Sigmoid colon (tissue), 4 donors: Measurements from ENCODE around the gene SHROOM4.

Experiments used
- POLR2A ChIP-seq, 2 donors: fragments of 450-650 bp; IDR thresholded peaks; one replicate each; pipeline ENCODE4 v1.6.1; 2016; ENCODE audit warnings: antibody characterized with exemption in 2 of 2, mild to moderate bottlenecking in 2 of 2, moderate library complexity in 2 of 2
- POLR2AphosphoS5 ChIP-seq, 4 donors: sonication (generic); formaldehyde crosslinking; IDR thresholded peaks; one replicate each; pipeline ENCODE4 v1.6.1; 2017; ENCODE audit warnings: antibody characterized with exemption in 4 of 4
- TF ChIP-seq, protein P1 (sequence below), 4 experiments: fragments of 450-650 bp in 3 of 4; fragments of 200-600 bp in 1 of 4; IDR thresholded peaks; one replicate each; pipeline ENCODE4 v1.5.1; 2016 to 2019; ENCODE audit warnings: antibody characterized with exemption in 4 of 4, mild to moderate bottlenecking in 3 of 4, moderate library complexity in 2 of 4

- TF ChIP-seq, protein P1, sequence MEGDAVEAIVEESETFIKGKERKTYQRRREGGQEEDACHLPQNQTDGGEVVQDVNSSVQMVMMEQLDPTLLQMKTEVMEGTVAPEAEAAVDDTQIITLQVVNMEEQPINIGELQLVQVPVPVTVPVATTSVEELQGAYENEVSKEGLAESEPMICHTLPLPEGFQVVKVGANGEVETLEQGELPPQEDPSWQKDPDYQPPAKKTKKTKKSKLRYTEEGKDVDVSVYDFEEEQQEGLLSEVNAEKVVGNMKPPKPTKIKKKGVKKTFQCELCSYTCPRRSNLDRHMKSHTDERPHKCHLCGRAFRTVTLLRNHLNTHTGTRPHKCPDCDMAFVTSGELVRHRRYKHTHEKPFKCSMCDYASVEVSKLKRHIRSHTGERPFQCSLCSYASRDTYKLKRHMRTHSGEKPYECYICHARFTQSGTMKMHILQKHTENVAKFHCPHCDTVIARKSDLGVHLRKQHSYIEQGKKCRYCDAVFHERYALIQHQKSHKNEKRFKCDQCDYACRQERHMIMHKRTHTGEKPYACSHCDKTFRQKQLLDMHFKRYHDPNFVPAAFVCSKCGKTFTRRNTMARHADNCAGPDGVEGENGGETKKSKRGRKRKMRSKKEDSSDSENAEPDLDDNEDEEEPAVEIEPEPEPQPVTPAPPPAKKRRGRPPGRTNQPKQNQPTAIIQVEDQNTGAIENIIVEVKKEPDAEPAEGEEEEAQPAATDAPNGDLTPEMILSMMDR (IDR thresholded peaks at IDR 0.05) = no peak
- TF ChIP-seq POLR2A (IDR thresholded peaks at IDR 0.05) (no peak), POLR2AphosphoS5 (IDR thresholded peaks at IDR 0.05) (no peak)
Measured at GRCh38 chrX:50596056-50596455, 217.9 kb downstream of the SHROOM4 start.
